HG03139 (cell line): Measurements from ENCODE around the gene PWWP2B.
"Not testable (repeated sequence)": the region's sequence is repeated elsewhere in the genome, so short reads cannot be mapped to it uniquely, and the experiment has no call there.

Experiments used
- ATAC-seq: cut with Tn5 transposase; IDR thresholded peaks from one replicate; pipeline ENCODE4 v1.9.1; 2021; ENCODE audit not compliant: unreplicated experiment

The PWWP2B gene

DNA sequence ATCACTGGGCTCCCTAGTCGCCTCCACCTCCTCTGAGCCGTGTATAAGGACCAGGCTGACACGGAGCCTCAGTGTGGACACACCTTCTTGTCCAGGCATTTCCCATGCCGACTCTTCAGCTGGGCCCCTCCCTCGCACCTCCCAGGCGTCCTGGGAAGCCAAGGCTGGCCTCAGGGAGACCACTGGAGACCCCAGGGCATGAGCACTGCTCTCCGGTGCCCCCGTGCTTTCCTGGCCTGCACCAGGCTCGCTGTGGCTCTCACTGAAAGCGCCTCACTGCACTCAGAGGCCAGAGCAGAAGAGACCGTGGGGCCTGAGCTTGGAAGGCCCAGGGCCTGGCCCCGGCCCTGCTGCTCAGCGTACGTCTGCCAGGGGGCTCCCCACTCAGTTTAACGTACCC, 33.6 kb upstream of the PWWP2B start:
- ATAC-seq = no peak

DNA sequence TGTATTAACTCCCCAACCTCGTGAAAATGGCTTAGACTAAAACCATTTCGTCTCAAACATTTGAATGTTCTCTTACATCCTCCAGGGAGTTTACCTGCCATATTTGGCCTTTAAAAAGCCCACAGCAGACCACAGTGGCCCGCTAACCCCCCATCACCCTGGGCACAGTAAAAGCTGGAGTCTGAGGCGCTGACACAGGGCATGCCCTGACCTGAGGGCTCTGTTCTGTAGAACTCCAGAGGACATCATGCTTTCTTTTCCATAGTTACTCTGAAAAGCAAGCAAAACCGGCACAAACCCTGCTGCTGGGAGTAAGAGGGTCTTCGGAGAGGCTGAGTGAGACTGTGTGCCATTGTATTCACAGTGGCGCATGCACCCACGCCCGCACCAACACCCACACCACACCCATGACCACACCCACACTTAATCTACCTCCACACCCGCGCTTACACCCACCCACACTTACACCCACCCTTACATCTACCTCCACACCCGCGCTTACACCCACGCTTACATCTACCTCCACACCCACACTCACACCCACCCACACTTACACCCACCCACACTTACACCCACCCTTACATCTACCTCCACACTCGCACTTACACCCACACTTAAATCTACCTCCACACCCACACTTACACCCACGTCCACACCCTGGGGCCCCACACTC, 32.9 kb upstream of the PWWP2B start:
- no peak for ATAC-seq

- no peak for ATAC-seq
These were observed 32.4 kb upstream of the PWWP2B start for GRCh38 chr10:132364594-132364970.

DNA sequence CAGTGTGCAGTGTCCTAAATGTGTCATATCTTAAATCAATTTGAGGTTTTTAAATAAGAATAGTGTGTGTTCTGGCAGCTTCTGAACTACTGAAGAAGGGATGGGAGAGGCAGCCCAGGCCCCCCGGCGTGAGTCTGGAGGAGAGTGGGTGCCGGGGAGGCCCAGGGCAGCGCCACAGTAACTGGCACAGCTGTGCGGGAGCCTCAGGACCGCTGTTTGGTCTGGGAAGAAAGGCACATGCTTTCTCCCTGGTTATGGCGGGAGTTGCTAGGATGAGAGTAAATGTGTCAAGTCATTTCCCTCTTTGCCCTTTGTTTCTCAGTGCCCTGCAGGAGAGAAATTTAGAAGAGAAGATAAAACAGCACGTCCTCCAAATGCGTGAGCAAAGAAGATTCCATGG, 31.9 kb upstream of the PWWP2B start:
- no peak for ATAC-seq

DNA sequence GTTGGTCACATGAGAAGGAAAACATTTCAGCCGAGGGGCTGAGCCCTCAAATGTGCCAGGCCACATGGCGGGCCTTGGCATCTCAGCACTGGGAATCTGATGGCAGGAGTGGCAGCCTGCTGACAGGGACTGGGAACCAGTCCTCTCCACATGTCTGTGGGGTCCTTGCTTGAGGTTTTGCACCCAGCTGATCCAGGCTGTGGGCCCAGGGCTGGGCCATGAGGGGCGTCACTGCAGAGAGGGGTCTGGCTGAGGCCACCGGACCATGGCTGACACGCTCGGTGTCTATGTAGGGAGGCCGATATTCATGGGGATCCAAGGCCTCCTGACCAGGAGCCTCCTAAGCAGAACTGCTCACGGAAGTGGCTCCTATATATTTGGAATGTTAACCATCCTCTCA, 31.0 kb upstream of the PWWP2B start:
- no peak for ATAC-seq

DNA sequence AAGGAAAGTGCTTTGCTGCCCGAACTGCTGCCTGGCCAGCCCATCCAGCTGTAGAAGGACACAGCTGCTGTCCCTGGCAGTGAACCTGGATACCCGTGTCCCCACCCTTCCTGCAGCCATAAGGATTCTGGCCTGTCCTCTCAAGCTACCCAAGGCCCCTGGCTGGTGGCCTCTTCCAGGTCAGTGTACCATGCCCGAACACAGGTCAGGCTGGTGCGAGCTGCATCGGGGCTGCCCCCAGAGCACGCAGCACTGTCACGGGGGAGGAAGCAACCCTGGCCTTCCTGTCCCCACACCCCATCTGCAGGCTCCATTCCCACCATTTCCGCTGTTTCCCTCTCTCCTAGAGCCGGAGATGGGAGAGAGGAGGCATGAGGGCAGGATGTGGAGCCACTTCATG, 30.5 kb upstream of the PWWP2B start:
- ATAC-seq = no peak

- ATAC-seq = no peak
These were observed 28.6 kb upstream of the PWWP2B start for GRCh38 chr10:132368391-132368790.

DNA sequence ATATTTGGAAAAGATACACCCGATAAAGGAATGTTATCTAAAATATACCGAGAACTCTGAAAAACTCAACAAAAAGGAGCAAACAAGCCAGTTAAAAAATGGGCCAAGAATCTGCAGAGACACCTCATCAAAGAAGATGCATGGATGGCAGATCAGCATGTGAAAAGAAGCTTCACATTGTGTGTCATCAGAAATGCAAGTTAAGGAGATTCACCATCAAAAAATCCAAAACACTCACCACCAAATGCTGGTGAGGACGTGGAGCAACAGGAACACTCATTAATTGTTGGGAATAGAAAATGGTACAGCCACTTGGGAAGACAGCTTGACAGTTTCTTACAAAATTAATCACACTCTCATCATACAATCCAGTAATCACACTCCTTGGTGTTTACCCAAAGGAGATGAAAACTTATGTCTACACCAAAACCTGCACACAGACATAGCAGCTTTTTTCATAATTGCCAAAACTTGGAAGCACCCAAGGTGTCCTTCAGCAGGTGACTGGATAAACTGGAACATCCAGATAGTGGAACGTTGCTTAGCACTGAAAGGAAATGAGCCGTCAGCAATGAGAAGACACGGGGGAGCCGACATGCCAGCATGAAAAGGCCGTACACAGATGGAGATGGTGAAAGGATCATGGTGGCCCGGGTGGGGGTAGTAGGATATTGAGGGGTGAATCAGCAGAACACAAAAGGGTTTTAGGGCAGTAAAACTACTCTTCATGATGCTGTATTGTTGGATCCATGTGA, 27.9 kb upstream of the PWWP2B start:
- ATAC-seq = no peak

DNA sequence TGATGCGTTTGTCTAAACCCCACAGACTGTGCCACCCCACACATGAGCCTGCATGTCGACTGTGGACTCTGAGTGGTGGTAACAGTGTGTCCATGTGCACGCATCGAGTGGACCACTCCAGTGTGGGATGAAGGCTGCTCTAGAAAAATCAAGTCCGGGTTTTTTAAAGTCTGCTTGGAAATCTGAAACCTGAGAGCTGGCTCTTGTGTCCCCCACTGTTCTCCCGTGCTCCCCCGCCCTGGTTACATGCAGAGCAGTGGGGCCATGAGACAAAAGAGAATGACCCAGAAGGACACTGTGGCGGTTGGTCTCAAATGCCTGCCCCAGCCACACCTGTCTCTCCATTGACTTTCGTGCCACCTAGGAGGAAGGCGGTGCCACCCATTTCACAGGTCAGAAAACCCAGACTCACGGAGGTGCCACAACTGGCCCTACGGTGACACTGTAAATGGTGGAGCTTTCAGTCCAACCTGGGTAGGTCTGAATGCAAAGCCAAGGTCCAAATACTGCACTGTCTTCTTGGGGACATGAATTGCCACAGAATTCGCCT, 27.3 kb upstream of the PWWP2B start:
- no peak for ATAC-seq

DNA sequence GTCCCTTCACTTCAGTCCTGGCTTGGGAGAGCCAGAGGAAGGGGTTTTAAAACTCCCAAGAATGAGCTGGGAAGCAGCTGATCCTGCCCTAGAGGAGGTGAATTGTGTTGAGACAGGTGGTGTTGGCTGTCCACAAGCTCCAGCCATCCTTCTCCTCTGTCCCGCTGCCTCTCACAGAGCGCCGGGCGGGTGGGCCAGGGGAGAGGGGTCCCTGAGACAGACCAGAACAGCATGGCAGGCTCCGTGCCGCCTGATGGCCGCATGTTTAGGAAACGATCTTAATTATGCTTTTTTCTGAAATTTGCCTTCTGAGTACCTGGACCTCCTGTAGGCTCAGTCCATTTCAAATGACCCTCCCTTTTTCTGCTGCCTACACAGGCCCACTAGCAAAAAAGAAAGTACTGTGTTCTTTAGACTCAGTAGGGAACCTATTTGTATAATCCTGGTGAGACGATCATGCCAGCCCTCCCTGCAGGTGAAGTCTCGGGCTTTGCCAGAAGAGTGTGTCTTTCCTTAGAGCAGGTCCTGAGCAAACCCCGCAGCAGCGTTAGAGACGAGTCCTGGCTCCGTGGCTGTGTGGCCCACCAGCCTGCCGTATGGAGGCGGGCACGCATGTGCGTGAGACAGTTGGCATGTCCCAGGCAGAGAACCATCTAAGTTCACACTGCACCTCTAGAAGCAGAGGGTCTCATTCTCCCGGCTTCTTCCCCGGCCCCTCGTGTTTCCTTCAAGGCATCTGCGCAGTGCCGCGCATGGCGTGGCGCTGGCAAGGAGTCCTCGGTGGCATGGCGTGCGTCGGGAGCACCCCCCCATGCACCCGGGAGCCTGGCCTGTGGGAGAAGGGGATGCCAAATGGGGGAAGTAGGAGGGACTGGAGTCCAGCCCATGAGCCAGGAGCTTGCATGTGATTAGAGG, 26.3 kb upstream of the PWWP2B start:
- no peak for ATAC-seq

- no peak for ATAC-seq
These were observed 25.3 kb upstream of the PWWP2B start for GRCh38 chr10:132371641-132372081.

DNA sequence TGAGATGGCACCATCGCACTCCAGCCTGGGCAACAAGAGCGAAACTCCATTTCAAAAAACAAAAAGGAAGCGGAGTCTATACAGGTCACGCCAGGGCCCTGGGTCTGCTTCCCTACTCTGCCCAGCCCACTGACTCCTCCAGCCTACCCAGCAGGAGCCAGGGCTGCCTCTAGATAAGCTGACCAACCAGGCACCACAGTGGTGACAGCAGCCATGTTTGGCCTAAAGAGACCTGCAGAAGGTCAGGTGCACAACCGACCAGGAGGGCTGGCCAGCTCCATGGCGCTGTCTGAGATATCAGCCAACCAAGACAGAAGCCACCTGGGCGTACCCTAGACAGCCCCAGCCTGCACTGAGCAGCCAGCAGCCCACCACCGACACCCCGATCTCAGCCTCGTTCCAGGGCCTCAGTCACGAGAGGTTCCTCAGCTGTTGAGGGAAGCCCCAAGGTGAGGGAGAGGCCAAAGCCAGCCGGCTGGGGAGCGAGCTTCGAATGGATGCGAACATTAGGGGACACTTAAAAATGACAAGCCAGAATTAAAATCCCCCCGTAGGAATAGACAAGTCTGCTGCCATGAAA, 24.4 kb upstream of the PWWP2B start:
- no peak for ATAC-seq

DNA sequence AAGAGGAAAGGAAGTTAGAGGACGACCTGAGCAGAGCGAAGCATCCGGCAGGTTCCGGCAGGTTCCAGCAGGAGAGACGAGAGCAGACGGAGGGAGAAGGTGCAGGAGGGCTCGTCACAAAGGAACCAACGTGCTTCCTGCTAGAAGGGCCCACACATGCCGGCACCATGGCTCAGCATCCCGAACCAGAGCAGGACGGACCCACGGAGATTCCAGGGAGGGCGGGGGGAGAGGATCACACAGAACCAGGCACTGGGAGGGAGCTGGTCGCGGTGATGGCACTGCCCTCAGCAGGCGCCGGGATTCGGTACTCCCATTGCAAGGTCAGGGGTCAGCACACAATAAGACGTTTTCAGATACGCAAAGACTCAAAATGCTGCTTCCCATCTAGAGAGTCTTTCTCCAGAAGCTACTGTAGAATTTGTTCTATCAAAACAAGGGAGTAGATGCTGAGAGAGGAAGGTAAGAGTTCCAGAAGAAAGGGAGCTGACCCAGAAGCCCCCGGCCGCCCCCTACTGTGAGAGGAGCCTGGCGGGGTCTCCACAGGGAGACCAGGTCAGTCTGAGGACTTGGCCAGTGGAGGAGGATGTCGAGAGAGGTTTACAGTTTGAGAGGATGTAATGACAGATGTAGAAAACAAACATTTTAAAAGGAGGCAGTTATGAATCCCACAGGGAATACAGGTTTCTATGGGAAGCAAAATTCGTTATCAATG, 23.6 kb upstream of the PWWP2B start:
- ATAC-seq = no peak

DNA sequence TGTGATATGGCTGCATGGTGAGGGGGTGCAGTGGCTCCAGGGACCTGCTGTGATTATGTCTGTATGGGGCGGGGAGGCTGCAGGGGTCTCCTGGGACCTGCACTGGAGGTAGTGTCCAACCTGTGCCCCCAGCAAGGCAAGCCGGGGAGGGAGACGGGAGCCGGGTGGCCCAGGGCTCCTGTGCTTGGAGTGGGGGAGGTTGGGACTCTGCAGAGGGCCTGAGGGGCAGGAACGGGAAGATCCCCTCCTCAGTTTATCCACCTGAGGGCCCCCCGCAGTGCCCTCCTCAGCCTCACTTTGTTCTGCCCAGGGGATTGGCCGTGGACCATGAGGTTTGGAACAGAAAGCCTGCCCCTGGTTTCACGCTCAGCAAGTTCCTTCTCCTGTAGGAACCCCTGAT, 22.8 kb upstream of the PWWP2B start:
- no peak for ATAC-seq

DNA sequence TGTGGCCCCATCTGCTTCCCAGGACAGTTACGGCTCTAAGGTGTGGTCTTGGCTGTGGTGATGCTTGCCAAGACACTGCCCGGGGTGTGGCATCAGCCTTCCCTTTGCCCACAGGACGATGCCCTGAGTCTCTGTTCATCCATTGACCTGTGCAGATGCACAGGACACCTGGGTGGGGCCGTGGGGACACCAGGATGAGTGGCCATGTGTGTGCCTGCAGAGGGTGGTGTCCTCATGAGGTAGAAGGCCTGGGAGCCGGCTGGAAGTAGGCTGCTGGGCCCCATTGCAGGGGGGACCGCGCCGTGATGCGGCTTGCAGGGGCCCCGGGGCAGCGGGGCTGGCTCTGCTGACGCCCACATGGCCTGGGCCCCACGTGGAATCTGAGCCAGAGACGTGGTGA, 22.4 kb upstream of the PWWP2B start:
- no peak for ATAC-seq

- ATAC-seq = no peak
These were observed 21.7 kb upstream of the PWWP2B start for GRCh38 chr10:132375116-132375794.

- ATAC-seq = no peak
These were observed 21.2 kb upstream of the PWWP2B start for GRCh38 chr10:132375795-132376297.

DNA sequence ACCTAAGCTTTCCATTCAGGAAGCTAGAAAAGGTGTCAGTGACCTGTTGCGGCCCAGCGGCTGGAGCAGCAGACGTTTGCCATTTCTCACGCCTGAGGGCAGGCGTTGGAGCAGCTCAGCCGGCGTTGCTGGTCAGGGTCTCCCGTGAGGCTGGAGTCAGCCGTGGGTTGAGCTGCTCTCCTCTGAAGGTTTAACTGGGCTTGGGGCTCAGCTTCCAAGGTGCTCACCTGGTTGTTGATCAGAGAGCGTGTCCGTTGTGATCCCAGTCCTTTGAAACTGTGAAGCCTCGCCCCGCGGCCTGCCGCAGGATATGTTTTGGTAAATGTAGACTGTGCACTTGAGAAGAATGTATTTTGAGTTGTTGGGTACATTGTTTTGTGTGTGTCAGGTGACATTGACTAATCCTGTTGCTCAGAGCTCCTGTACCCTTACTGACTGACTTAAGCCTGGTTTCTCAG, 20.6 kb upstream of the PWWP2B start:
- no peak for ATAC-seq

DNA sequence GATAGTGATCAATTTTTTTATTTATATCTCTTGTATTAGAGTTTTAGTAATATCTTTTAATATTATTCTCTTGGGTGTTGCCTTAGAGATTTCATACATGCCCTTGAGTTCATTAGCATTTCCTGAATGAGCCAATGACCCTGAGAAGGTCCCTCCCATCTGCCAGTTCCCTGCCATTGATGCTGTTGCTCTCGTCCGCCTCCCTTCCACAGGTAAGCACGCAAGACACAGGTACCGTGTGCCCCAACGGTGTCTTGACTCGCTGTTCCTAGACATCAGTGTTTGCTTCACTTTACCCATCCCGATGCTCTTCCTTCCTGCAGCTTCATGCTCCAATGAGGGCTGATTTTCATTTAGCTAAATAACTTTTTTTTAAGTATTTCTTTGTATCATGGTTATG, 19.7 kb upstream of the PWWP2B start:
- no peak for ATAC-seq

- ATAC-seq = not testable (repeated sequence)
These were observed 18.0 kb upstream of the PWWP2B start for GRCh38 chr10:132379026-132379425.
